HG03175 (cell line): ENCODE results near the gene ARCN1.
A peak's percentile ranks its signal among the peaks of the same experiment; 100 is the strongest.

Experiments used
- ATAC-seq: cut with Tn5 transposase; IDR thresholded peaks from one replicate; pipeline ENCODE4 v1.9.1; 2021; ENCODE audit warnings: mild to moderate bottlenecking, moderate library complexity; ENCODE audit not compliant: unreplicated experiment

Gene ARCN1

DNA sequence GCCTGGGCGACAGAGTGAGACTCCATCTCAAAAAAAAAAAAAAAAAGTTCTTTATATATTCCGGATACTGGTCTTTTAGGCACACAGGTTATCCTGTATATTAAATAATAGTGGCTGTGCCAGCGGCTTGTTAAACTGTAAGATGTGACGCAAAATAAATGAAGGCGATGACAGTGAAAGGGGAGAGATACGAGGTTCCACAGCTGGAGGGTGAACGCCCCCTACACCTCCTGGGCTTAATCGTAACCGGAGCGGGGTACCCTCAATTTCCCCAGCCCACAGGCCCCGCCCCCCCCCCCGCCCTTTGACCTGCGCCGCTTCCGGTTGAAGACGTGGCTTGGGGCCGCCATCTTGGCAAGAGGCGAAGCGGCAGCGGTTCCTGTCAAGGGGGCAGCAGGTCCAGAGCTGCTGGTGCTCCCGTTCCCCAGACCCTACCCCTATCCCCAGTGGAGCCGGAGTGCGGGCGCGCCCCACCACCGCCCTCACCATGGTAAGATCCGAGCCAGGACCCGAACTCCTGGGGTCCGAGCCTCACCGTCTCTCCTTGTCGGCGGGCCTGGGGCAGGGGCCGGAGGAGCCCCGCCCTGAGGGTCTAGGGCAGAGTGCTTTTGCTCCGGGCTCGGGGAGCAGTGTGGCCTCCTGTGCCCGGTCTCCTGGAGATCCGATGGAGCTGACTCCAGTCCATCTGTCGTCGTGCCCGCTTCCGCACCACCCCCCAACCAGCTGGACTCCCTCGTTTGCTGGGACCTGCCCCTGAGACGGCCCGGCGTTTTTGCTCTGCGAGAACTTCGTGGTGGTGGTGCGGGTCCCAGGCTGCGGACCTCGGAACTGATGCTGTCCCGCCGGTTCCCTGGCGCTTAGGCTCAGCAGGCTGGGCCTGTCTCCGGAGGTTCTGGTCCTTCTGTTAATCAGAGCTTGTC lies at the start of gene ARCN1:
Gene ARCN1, plus strand, starts transcription at position 349 of the 920 bp plus-strand sequence. Its CDS starts 139 bp downstream, at position 488.
- ATAC-seq = peak; percentile 71

DNA sequence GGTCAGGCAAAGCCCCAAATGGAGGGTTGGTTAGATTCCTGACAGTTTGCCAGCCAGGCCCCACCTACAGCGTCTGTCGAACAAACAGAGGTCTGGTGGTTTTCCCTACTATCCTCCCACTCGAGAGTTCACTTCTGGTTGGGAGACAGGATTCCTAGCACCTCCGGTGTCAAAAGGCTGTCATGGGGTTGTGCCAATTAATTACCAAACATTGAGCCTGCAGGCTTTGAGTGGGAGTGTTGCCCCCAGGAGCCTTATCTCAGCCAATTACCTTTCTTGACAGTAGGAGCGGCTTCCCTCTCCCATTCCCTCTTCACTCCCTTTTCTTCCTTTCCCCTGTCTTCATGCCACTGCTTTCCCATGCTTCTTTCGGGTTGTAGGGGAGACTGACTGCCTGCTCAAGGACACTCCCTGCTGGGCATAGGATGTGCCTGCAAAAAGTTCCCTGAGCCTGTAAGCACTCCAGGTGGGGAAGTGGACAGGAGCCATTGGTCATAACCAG lies 49.6 kb upstream of the ARCN1 start:
- ATAC-seq = no peak

DNA sequence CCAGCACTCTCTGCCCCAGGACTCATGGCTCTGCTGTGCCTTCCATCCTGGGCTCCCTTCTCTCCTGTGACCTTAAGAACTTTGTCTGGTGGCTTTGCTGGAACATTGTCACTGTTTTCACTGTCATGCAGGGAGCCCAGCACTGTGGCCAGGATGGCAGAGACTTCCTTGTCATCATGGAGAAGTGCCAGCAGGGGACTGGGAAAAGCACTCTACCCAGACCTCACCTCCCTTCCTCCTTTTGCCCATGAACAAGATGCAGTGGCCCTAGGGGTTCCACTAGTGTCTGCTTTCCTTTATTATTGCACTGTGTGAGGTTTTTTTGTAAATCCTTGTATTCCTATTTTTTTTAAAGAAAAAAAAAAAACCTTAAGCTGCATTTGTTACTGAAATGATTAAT lies 47.9 kb upstream of the ARCN1 start:
- no peak for ATAC-seq

DNA sequence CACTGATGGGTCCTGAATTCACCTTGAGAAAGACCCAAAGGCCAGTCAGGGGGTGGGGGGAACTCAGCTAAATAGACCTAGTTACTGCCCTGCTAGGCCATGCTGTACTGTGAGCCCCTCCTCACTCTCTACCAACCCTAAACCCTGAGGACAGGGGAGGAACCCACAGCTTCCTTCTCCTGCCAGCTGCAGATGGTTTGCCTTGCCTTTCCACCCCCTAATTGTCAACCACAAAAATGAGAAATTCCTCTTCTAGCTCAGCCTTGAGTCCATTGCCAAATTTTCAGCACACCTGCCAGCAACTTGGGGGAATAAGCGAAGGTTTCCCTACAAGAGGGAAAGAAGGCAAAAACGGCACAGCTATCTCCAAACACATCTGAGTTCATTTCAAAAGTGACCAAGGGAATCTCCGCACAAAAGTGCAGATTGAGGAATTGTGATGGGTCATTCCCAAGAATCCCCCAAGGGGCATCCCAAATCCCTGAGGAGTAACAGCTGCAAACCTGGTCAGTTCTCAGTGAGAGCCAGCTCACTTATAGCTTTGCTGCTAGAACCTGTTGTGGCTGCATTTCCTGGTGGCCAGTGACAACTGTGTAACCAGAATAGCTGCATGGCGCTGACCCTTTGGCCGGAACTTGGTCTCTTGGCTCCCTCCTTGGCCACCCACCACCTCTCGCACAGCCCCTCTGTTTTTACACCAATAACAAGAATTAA lies 47.3 kb upstream of the ARCN1 start:
- no peak for ATAC-seq

DNA sequence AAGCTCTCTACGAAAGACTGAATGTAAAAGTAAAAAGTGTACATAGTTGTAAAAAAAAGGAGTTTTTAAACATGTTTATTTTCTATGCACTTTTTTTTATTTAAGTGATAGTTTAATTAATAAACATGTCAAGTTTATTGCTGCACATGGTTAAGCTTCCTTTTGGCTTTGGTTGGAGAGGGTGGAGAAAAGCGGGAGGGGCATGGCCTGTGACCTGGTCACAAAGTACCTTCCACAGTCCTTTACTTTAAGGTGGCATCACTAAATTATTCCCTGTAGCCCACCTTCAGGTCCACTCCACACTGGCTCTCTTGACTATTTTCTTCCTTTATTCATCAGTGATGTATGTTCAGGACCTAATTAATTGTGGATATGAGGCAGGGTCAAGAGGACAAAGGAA lies 45.5 kb upstream of the ARCN1 start:
- no peak for ATAC-seq

DNA sequence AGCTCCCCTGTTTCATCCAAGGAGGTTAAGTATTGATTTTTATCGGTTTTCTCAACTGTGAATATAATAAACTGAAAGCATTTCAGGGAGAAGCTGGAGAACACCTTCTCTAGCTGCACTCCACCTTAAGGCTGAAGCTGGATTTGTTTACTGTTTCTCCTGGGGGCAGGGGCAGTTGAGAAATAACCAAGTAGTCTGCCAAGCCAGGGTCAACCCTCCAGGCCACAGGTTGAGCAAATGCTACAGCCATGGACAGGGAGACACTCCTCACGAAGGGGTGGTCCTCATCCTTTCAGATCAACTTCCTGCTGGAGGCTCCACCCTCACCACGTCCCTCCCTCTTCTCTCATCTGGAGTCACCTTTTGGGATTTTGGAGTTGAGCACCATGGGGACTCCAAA lies 45.1 kb upstream of the ARCN1 start, which contains the start of gene TTC36:
Gene TTC36, plus strand, starts transcription at position 366 of the 400 bp plus-strand sequence. Its CDS starts 21 bp downstream, at position 387.
- no peak for ATAC-seq

DNA sequence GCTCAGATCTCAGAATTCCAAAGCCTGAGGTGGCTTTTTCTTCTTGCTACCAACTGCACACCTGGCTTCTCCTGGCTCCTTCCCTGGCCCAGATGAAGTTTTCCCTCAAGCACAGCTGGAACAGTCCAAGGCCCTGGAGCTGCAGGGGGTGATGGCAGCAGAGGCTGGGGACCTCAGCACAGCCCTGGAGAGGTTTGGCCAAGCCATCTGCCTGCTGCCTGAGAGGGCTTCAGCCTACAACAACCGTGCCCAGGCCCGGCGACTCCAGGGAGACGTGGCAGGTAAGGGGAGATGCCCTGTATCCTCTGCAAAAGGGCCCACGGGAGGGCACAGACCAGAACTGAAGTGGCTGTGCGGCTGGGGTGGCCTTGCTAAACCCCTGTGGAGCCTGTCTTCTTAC lies 43.7 kb upstream of the ARCN1 start:
- no peak for ATAC-seq

DNA sequence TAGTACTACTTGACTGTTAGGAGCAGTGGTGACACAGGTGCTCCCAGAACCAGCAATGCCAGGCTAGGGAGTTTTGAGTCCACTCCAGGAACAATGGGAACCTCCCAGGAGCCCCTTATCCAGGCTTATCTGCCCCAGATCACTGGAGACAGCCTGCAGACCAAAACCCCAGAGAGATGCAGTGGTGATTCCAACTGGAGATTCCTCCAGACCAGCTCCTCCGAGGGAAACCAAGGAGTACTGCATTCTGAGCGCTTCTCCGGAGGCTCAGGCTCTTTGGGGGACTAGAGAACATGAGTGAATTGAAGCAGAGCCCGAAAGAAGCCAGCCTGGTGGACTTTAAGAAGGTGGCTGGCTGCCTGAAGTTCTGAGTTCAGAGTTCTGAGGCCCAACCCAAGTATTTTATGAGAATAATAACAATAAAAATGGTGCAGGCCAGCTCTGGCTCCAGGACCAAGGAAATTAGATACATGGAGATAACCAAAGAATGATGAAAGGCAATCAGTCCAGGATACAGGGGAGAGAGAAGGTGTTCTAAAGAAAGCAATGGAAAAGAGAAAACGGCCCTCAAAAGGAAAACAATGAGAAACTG lies 42.5 kb upstream of the ARCN1 start:
- no peak for ATAC-seq

DNA sequence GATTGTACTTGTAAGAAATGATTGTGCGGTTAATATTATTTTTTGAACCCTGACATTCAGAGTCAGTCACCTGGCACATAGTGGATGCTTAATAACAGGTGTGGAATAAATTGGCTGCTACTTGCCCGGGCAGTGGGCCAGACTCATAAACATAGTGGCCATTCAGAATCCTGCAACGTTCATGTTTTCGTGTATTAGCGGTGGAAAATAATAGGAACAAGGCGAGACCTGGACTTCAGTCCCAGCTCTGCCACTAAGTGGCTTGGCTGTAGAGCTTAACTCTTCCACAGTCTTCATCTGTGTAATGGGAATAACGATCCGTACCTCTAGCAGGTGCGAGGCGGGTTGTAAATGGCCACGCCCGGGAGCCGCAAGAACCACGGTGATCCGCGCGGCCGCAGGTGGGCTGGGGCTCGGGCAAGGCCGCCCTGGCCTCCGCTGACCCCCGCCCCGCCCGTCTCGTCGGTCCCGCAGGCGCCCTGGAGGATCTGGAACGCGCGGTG lies 42.0 kb upstream of the ARCN1 start:
- no peak for ATAC-seq

DNA sequence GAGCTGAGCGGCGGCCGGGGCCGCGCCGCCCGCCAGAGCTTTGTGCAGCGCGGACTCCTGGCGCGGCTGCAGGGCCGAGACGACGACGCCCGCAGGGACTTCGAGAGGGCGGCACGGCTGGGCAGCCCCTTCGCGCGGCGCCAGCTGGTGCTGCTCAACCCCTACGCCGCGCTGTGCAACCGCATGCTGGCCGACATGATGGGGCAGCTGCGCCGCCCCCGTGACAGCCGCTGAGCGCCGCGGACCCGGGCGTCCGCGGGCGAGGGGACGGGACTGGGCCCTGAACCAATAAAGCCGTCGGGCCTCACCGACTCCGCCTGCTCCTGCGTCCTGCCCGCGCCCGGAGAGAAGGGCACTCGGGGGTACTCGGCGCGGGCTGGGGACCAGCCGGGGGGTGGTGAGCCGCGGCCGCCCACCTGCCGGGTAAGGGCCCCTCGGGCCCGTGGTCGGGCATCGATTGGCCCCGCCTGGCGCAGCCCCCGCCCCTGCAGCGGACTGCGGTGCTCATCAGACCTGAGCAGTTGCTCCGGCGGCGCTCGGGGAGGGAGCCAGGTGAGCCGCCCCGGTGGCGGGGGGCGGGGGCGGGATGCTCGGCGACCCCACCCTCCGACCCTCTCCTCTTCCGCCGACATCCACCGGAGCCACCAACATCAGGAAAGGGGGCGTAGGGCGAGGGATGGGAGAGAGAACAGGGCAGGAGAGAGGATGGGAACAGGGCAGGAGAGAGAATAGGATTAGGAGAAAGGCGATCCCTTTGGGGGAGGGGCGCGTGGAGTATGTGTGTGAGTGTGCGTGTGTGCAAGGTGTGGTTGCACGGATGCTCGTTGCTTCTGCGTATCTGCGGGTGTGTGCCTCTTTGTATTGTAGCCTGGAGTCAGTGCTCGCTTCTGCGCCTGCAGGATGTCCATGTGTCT lies 41.3 kb upstream of the ARCN1 start, which contains the start of gene TMEM25:
Gene TMEM25, plus strand, starts transcription at position 510 of the 914 bp plus-strand sequence. CDS start 610 bp downstream, outside the sequence.
- peak; percentile 68 for ATAC-seq

DNA sequence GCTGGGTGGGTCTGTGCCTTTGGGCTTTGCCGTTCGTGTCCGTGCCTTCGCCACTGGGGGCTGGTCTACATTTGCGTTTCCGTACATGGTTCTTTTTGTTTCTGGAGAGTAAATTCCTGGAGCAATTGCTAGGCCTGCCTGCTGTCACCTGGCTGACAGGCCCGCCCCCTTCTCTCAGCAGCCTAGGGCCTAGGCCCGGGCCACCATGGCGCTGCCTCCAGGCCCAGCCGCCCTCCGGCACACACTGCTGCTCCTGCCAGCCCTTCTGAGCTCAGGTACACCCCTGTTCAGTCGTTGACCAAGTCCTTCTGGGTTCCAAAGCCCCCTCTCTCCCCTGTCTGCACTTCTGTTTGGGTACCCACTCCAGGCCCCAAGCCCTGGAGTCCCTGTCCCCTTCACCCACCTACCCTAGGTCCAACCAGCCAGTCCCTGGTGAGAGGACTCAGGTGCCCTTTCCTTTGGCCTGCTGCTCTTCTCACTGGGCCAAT lies 40.6 kb upstream of the ARCN1 start:
- no peak for ATAC-seq

DNA sequence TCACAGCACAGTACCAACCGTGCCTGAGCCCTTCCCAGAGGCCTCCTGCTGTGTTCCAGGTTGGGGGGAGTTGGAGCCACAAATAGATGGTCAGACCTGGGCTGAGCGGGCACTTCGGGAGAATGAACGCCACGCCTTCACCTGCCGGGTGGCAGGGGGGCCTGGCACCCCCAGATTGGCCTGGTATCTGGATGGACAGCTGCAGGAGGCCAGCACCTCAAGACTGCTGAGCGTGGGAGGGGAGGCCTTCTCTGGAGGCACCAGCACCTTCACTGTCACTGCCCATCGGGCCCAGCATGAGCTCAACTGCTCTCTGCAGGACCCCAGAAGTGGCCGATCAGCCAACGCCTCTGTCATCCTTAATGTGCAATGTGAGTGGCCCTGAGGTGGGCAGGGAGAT lies 40.1 kb upstream of the ARCN1 start:
- no peak for ATAC-seq

DNA sequence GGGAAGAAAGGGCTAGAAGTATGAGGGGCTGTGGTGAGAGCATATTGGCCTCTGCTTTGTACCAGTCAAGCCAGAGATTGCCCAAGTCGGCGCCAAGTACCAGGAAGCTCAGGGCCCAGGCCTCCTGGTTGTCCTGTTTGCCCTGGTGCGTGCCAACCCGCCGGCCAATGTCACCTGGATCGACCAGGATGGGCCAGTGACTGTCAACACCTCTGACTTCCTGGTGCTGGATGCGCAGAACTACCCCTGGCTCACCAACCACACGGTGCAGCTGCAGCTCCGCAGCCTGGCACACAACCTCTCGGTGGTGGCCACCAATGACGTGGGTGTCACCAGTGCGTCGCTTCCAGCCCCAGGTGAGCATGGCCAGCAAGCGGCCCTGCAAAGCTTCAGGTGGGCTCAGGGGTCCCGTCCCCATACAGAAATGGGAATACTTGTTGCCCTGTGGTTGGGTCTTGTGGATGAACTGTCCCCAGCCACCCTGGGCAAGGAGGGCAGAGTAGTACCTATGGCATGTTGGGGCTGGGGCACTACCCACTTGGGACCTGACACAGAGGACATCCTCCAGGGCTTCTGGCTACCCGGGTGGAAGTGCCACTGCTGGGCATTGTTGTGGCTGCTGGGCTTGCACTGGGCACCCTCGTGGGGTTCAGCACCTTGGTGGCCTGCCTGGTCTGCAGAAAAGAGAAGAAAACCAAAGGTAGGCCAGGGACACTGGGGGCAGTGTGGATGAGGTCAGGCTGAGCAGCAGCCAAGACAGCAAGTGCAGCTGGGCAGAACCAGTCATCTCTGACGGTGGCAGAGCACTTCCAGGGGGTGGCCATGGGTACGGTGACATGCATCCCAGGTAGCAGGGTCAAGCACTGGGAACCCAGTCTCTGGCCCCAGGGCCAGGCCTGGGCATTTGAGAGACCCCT lies 39.1 kb upstream of the ARCN1 start:
- no peak for ATAC-seq

DNA sequence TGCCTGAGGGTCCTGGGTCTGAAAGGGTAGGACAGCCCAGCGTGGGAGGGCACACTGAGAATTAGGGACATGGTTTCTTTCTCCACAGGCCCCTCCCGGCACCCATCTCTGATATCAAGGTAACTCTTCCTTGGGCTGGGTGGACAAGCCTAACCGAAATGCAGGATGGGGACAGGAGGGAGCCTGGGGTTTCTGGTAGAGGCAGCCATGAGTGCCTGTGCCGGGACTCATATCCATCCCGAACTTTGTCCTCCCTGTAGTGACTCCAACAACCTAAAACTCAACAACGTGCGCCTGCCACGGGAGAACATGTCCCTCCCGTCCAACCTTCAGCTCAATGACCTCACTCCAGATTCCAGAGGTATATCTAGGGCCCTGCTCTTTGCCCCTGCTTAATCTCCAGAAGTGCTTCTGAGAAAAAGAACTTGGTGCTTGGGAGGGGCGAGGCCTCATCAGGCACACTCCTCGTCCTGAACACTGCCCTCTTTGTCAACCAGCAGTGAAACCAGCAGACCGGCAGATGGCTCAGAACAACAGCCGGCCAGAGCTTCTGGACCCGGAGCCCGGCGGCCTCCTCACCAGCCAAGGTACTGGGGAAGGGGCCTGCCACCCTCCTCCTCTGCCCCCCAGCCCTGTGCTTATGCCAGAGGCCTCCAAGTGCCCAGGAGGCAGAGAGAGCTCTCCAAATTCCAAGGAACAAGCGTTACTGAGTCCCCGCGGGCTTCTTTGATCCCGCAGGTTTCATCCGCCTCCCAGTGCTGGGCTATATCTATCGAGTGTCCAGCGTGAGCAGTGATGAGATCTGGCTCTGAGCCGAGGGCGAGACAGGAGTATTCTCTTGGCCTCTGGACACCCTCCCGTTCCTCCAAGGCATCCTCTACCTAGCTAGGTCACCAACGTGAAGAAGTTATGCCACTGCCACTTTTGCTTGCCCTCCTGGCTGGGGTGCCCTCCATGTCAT lies 38.2 kb upstream of the ARCN1 start:
- ATAC-seq = no peak

DNA sequence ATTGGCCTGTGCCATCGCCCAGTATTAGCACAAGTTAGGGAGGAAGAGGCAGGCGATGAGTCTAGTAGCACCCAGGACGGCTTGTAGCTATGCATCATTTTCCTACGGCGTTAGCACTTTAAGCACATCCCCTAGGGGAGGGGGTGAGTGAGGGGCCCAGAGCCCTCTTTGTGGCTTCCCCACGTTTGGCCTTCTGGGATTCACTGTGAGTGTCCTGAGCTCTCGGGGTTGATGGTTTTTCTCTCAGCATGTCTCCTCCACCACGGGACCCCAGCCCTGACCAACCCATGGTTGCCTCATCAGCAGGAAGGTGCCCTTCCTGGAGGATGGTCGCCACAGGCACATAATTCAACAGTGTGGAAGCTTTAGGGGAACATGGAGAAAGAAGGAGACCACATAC lies 36.9 kb upstream of the ARCN1 start:
- no peak for ATAC-seq

DNA sequence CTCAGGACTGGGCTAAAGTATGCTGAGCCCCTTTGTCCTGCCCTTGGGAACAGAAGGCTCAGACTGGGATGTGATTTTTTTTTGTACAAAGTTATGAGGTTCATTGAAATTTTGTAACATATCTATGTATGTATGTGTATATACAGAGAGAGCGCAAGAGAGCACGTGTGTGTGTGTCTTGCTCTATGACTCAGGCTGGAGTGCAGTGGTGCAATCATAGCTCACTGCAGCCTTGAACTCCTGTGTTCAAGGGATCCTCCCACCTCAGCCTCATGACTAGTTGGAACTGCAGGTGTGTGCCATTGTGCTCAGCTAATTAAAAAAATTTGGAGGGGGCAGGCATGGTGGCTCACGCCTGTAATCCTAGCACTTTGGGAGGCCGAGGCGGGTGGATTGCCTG lies 35.5 kb upstream of the ARCN1 start:
- no peak for ATAC-seq

DNA sequence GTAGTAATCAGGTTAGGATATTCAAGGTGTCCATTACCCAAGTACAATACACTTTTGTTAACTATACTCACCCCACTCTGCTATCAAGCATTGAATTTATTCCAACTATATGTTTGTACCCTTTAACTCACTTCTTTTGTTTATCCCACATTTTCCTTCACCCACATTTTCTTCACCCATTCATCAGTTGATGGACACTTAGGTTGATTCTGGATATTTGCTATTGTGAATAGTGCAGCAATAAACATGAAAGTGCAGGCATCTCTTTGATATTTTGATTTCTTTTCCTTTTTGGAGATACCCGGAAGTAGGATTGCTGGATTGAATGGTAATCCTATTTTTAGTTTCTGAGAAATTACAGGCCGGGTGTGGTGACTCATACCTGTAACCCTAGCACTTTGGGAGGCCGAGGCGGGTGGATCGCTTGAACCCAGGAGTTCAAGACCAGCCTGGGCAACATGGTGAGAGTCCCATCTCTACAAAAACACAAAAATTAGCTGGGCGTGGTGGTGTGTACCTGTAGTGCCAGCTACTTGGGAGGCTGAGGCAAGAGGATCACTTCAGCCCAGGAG lies 34.7 kb upstream of the ARCN1 start:
- no peak for ATAC-seq
